Prostate gland (tissue), 2 donors: ENCODE measurements around the gene RRP1B. TPM values are rescaled to one million over a fixed set of nuclear protein-coding genes. Genes with fewer than 3 reads are reported as not detected.

Experiments used
- DNase-seq: peaks from one replicate; pipeline ENCODE4 v3.0.0-alpha.2; 2019; ENCODE audit warnings: low spot score
- H3K27ac ChIP-seq, 2 donors: fragments of 200-600 bp; sonication (generic); 2 replicates each; pipeline ENCODE4 v1.5.1; 2017 to 2019
- H3K27me3 ChIP-seq: fragments of 200-600 bp; sonication (generic); replicated peaks from 2 replicates; pipeline ENCODE4 v1.5.1; 2019; ENCODE audit not compliant: insufficient read depth
- H3K36me3 ChIP-seq, 2 donors: fragments of 200-600 bp; sonication (generic); 1 replicate in 1 of 2; 2 replicates in 1 of 2; pipeline versions ENCODE4 v1.5.1 to v1.8.1; 2017 to 2019
- H3K4me1 ChIP-seq: fragments of 200-600 bp; sonication (generic); replicated peaks from 2 replicates; pipeline ENCODE4 v1.5.1; 2019
- H3K4me3 ChIP-seq, 2 donors: fragments of 200-600 bp; sonication (generic); 2 replicates each; pipeline ENCODE4 v1.5.1; 2017 to 2019
- H3K9me3 ChIP-seq: fragments of 200-600 bp; sonication (generic); 2 replicates; pipeline ENCODE4 v1.5.1; 2017
- POLR2A ChIP-seq: fragments of 450-650 bp; IDR thresholded peaks from one replicate; pipeline ENCODE4 v1.6.1; 2016; ENCODE audit warnings: antibody characterized with exemption, mild to moderate bottlenecking
- POLR2AphosphoS5 ChIP-seq: sonication (generic); formaldehyde crosslinking; IDR thresholded peaks from one replicate; pipeline ENCODE4 v1.6.1; 2017; ENCODE audit warnings: antibody characterized with exemption
- WGBS: methylation state at CpG from one replicate; pipeline ENCODE4 v1.1.5; 2018; 5-methylcytosine and 5-hydroxymethylcytosine counted together
- intact Hi-C: fragments of 100-400 bp; cut with DNase I; formaldehyde crosslinking; loops from one replicate; pipeline ENCODE4 v1.14.2; 2022
- total RNA-seq, 2 donors: library from RNA; depleted of rRNA; stranded (reverse); fragments of >200 nt; gene quantifications; one replicate each; pipeline ENCODE4 v1.1.0, GENCODE V29; 2016
- TF ChIP-seq, protein P1 (sequence below), 4 experiments: fragments of 200-600 bp in 2 of 4; fragments of 450-650 bp in 2 of 4; sonication (generic) in 2 of 4; IDR thresholded peaks; 1 replicate in 3 of 4; 2 replicates in 1 of 4; pipeline ENCODE4 v1.5.1; 2016 to 2019; ENCODE audit warnings: antibody characterized with exemption in 4 of 4, mild to moderate bottlenecking in 2 of 4, moderate library complexity in 2 of 4

RRP1B gene
- total RNA-seq, 2 donors from 2014 or later, result 22.7 to 38.3 TPM

DNA sequence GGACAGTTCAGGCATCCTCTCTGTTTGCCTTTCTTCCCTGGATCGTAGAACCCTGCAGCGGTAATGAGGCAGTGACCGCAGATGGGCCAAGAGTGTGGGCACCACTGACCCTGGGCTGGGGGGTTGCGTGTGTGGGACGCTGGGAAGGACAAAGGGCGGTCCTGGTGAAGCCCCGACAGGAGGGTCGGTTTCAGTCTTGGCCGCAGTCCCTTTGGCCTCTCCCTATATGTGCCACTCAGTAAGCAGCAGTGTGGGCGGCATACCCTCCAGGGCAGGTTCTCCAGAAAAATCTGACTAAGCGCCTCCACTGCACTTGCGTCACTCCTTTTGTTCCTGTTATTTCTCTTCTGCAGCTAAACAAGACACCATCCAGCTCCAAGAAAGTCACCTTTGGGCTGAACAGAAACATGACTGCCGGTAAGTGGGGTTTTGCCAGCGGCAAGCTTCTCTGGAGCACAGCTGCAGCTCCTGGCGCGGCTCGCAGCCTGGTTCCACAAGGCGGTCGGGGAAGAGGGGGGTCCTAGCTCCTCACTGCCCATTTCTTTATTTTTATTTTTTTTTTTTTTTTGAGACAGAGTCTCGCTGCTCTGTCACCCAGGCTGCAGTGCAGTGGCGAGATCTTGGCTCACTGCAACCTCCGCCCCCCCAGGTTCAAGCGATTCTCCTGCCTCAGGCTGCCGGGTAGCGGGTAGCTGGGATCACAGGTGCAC is 31.9 kb downstream of the RRP1B start:
- H3K36me3 ChIP-seq, result peaks cover 4 to 32% of the 10 kb centered on the region in 2 donors

DNA sequence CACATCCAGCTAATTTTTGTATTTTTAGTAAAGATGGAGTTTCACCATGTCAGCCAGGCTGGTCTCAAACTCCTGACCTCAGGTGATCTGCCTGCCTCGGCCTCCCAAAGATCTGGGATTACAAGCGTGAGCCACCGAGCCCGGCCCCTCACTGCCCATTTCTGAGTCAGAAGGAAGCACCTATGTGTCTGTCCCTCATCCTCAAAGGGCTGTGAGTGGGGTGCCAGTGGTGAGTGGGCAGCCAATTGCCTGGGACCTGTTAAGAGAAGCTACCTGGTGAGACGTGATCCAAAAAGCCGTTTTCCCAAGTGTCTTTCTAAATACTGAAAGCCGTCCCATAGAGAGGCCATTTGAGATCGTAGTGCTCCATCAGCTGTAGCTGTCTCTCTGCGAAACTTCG is 32.4 kb downstream of the RRP1B start:
- H3K36me3 ChIP-seq, result peaks cover 4 to 26% of the 10 kb centered on the region in 2 donors
- DNase-seq, result no peak
- no peak overlapping the region for H3K27ac ChIP-seq
- no peaks in the 10 kb centered on the region for H3K4me1 ChIP-seq
- H3K9me3 ChIP-seq, result no peaks in the 10 kb centered on the region
- no peaks in the 10 kb centered on the region for H3K27me3 ChIP-seq
- intact Hi-C loops, result no loop called here
- TF ChIP-seq, protein P1, sequence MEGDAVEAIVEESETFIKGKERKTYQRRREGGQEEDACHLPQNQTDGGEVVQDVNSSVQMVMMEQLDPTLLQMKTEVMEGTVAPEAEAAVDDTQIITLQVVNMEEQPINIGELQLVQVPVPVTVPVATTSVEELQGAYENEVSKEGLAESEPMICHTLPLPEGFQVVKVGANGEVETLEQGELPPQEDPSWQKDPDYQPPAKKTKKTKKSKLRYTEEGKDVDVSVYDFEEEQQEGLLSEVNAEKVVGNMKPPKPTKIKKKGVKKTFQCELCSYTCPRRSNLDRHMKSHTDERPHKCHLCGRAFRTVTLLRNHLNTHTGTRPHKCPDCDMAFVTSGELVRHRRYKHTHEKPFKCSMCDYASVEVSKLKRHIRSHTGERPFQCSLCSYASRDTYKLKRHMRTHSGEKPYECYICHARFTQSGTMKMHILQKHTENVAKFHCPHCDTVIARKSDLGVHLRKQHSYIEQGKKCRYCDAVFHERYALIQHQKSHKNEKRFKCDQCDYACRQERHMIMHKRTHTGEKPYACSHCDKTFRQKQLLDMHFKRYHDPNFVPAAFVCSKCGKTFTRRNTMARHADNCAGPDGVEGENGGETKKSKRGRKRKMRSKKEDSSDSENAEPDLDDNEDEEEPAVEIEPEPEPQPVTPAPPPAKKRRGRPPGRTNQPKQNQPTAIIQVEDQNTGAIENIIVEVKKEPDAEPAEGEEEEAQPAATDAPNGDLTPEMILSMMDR (IDR thresholded peaks at IDR 0.05), result no peak
- TF ChIP-seq POLR2A (no peak), POLR2AphosphoS5 (no peak)
- 95% methylated on average over 10 of the region's 10 CpGs for WGBS
- no peak overlapping the region for H3K4me3 ChIP-seq

More for the DNA sequence above, 31.9 kb downstream of the RRP1B start:
- 96% methylated on average over 25 of the region's 25 CpGs for WGBS
- intact Hi-C loops, result no loop called here
- TF ChIP-seq, protein P1 (IDR thresholded peaks at IDR 0.05), result no peak
- TF ChIP-seq POLR2AphosphoS5 (no peak), POLR2A (no peak)
- Histone ChIP-seq H3K9me3 (no peaks in the 10 kb centered on the region), H3K27me3 (no peaks in the 10 kb centered on the region), H3K4me1 (no peaks in the 10 kb centered on the region), H3K27ac (no peak overlapping the region), H3K4me3 (no peak overlapping the region)
- DNase-seq, result no peak

DNA sequence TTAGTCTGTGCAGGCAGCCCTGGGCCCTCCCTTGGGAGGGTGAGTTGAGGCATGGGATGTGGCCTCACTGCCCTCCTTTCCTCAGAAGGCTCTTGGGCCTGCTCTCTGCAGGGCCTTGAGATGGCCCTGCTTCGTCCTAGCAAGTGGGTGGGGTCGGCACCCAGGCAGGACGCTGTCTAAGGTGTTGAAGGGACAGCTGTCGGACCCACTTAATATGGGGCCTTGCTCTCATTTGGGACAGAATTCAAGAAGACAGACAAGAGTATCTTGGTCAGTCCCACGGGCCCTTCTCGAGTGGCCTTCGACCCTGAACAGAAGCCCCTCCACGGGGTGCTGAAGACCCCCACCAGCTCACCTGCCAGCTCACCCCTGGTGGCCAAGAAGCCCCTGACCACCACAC is 33.6 kb downstream of the RRP1B start:
- WGBS, result 92% methylated on average over 8 of the region's 8 CpGs
- intact Hi-C loops, result no loop called here
- peaks cover 0 to 15% of the 10 kb centered on the region in 2 donors for H3K36me3 ChIP-seq
- H3K4me3 ChIP-seq, result no peak overlapping the region
- no peaks in the 10 kb centered on the region for H3K27me3 ChIP-seq
- no peak for TF ChIP-seq POLR2A
- TF ChIP-seq POLR2AphosphoS5, result no peak
- TF ChIP-seq, protein P1 (IDR thresholded peaks at IDR 0.05), result no peak
- no peak for DNase-seq
- H3K4me1 ChIP-seq, result no peaks in the 10 kb centered on the region
- no peak overlapping the region for H3K27ac ChIP-seq
- no peaks in the 10 kb centered on the region for H3K9me3 ChIP-seq

DNA sequence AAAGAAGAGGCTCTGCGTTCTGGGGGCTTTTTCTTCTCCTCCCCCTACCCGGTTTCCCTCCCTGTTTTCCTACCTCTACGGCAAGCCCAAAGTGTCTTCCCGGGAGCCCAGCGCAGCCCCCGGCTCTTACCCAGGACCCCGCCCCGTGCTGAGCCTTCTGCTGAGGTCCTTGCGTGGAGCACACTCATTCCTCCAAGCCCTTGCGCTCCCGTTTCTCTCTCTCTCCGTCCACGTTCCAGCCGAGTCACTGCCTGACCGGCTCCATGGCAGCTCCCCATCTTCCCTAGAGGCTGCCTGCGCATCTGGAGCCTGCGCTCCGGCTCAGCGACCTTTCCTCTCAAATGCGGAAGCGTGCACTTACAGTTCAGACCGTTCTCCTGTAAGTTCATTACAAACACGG is 34.6 kb downstream of the RRP1B start:
- H3K27ac ChIP-seq, result no peak overlapping the region
- no peaks in the 10 kb centered on the region for H3K27me3 ChIP-seq
- DNase-seq, result no peak
- no peak overlapping the region for H3K4me3 ChIP-seq
- no peaks in the 10 kb centered on the region for H3K9me3 ChIP-seq
- no peaks in the 10 kb centered on the region for H3K4me1 ChIP-seq
- intact Hi-C loops, result no loop called here
- TF ChIP-seq, protein P1 (IDR thresholded peaks at IDR 0.05), result no peak
- TF ChIP-seq POLR2A (no peak), POLR2AphosphoS5 (no peak)
- peaks cover 0 to 10% of the 10 kb centered on the region in 2 donors for H3K36me3 ChIP-seq
- 93% methylated on average over 23 of the region's 23 CpGs for WGBS

DNA sequence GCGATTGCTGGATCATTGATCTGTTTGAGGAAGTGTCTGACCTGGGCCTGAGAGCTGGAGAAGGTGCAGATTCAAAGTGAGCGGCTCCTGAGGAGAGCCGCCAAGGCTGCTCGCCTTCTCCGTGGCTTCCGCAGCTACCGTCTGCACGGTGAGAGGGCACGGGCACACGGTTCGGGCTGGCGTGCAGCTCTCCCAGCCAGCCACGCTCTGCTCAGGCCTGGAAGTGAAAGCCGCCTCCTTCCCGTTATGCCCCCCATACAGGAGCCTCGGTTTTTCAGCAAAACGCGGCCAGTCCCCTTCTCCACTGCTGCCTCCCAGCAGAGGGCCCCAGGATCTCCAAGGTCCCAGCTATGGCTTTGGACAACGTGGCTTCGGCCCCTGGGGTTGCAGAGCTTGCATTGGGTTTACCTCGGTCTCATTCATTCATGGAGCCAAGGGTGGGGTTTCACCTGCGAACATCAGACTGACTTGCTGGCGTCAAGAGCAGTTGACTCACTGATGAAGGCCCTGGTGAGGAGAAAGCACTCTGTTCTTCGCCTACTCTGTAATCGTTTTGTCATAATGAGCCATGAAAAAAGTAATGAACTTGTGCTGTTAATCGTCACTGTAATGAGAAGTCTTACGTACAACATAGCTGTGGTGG is 35.2 kb downstream of the RRP1B start:
- H3K4me3 ChIP-seq, result no peak overlapping the region
- 88% methylated on average over 24 of the region's 27 CpGs for WGBS
- H3K36me3 ChIP-seq, result peaks cover 0 to 10% of the 10 kb centered on the region in 2 donors
- DNase-seq, result no peak
- no peak overlapping the region for H3K27ac ChIP-seq
- H3K4me1 ChIP-seq, result no peaks in the 10 kb centered on the region
- intact Hi-C loops, result no loop called here
- TF ChIP-seq, protein P1 (IDR thresholded peaks at IDR 0.05), result no peak
- TF ChIP-seq POLR2AphosphoS5 (no peak), POLR2A (no peak)
- no peaks in the 10 kb centered on the region for H3K27me3 ChIP-seq
- no peaks in the 10 kb centered on the region for H3K9me3 ChIP-seq
